AG10803 (cell line): ENCODE data around the gene TIAM1.

Experiments used
- DNase-seq: peaks from one replicate; pipeline ENCODE4 v3.0.0; 2010; ENCODE audit warnings: low read depth
- H3K4me3 ChIP-seq: 2 replicates; pipeline ENCODE4 v1.5.1; 2011; ENCODE audit warnings: mild to moderate bottlenecking, low read length, control low read depth
- TF ChIP-seq, protein P1 (sequence below): conservative IDR thresholded peaks from 2 replicates; pipeline ENCODE4 v1.5.1; 2011; ENCODE audit warnings: mild to moderate bottlenecking, low read length, control low read depth, inconsistent platforms

TIAM1 gene

DNA sequence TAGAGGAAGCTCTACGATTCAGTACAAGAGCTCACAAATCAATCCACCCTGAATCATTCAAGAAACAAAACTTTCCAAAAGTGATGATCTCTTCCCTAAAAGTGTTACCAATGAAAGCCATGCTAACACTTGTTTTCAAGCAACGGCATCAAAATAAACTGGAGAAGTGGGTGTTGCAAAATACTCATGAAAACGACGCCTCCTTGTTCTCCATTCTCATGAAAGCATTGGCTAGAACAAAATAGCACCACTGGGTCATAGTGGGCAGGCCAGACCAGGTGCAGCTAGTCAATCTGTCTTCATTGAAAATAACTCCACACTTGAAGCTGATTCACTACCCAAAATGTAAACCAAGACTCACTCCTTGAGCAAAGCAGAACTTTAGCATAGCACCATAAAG is 4.3 kb downstream of the TIAM1 start:
- DNase-seq = no peak
- no peak overlapping the region for H3K4me3 ChIP-seq
- TF ChIP-seq, protein P1, sequence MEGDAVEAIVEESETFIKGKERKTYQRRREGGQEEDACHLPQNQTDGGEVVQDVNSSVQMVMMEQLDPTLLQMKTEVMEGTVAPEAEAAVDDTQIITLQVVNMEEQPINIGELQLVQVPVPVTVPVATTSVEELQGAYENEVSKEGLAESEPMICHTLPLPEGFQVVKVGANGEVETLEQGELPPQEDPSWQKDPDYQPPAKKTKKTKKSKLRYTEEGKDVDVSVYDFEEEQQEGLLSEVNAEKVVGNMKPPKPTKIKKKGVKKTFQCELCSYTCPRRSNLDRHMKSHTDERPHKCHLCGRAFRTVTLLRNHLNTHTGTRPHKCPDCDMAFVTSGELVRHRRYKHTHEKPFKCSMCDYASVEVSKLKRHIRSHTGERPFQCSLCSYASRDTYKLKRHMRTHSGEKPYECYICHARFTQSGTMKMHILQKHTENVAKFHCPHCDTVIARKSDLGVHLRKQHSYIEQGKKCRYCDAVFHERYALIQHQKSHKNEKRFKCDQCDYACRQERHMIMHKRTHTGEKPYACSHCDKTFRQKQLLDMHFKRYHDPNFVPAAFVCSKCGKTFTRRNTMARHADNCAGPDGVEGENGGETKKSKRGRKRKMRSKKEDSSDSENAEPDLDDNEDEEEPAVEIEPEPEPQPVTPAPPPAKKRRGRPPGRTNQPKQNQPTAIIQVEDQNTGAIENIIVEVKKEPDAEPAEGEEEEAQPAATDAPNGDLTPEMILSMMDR = no peak

- TF ChIP-seq, protein P1 = no peak
- DNase-seq = no peak
- H3K4me3 ChIP-seq = no peak overlapping the region
These were observed 5.1 kb downstream of the TIAM1 start for GRCh38 chr21:31338908-31339368.

GRCh38 chr21:31337996-31338907 is 5.8 kb downstream of the TIAM1 start:
- TF ChIP-seq, protein P1 = no peak

DNA sequence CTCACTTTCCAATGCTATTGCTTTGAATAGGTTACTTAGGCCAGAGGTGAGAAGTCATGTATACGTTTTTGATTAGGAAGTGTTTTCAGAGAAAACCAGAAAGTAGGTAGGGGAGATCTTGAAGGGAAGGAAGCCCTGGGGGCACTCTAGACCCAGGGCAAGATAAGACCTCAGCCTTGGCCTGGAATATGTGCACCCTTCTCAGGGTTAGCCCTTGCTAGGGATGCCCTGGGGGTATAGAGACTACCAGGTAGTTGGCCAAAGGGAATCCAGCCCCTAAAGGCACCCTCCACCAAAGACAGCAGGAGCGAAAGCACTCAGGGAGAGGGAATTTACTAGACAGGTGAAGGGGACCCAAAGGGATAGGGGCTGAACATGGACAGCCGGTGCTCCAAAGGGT is 7.0 kb downstream of the TIAM1 start:
- TF ChIP-seq, protein P1 = no peak
- H3K4me3 ChIP-seq = no peak overlapping the region
- no peak for DNase-seq

More at GRCh38 chr21:31337996-31338907, 5.8 kb downstream of the TIAM1 start:
- H3K4me3 ChIP-seq = no peak overlapping the region
- no peak for DNase-seq

- TF ChIP-seq, protein P1 = no peak
- no peak overlapping the region for H3K4me3 ChIP-seq
- DNase-seq = no peak
These were observed 7.4 kb downstream of the TIAM1 start for GRCh38 chr21:31336739-31337040.

DNA sequence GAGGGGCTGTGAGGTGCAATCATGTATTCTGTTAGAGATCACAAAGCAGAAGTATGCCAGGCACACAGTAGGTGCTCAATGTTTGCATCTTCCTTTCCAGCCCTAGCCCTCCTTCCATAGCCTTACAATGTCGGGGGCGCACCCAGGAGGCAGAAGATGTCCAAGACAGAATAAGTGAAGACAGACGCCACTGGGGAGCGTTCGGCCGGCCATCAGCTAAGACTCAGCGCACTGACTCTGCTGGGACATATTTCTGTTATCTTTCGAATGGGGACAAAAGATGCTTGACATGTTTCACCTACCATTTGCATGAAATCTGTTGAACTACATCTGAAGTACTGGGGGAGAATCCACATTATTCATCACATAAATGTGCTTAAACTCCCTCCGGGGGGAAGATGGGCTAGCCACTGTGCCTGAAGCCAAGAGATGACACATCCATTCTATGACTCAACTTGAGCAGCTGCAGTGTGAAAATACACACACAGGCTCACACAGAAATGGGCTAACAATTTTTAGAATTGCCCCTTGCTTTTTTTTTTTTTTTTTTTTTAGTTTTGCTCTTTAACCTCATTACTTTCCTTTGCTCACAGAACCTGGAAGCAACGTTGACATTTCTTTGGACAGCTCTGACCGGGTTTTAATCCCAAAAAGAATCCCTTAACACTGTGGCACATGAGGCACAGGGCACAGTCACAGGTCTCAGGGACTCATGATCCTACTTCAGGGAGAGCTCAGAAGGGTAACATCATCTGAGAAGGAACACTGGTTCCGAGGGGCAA is 7.9 kb downstream of the TIAM1 start:
- H3K4me3 ChIP-seq = no peak overlapping the region
- DNase-seq = peak; percentile 82
- TF ChIP-seq, protein P1 = no peak
